ENCODE results near the gene NGB. TPM values are rescaled to one million over a fixed set of nuclear protein-coding genes. Genes with fewer than 3 reads are reported as not detected.
"Not testable (repeated sequence)": the region's sequence is repeated elsewhere in the genome, so short reads cannot be mapped to it uniquely, and the experiment has no call there.

The NGB gene
- total RNA-seq, 1 experiment from 2014 or later: not detected

- TF ChIP-seq CTCF (IDR thresholded peaks at IDR 0.05; ENCODE audit: unreplicated experiment): no peak
- CTCF ChIA-PET: no interaction called here
- Mint-ChIP-seq H3K27me3 (ENCODE audit: unreplicated experiment) (no peaks in the 10 kb centered on the region), H3K27ac (ENCODE audit: unreplicated experiment) (no peak overlapping the region), H3K4me3 (ENCODE audit: low read depth, unreplicated experiment) (no peak overlapping the region), H3K4me1 (ENCODE audit: low read depth, unreplicated experiment) (no peaks in the 10 kb centered on the region), H3K36me3 (ENCODE audit: insufficient read depth, unreplicated experiment) (no peaks in the 10 kb centered on the region), H3K9me3 (ENCODE audit: low read depth, unreplicated experiment) (no peaks in the 10 kb centered on the region)
- no TSS peak for BruUV-seq (replicated peaks)
- intact Hi-C loops (cut with micrococcal nuclease; ENCODE audit: unreplicated experiment): no loop called here
- no peak for DNase-seq
These were observed 13.5 kb upstream of the NGB start for GRCh38 chr14:77284466-77284865.

- no peak for DNase-seq
- intact Hi-C loops (cut with micrococcal nuclease; ENCODE audit: unreplicated experiment): no loop called here
- no peaks in the 10 kb centered on the region for H3K36me3 Mint-ChIP-seq (ENCODE audit: insufficient read depth, unreplicated experiment)
- H3K4me1 Mint-ChIP-seq (ENCODE audit: low read depth, unreplicated experiment): no peaks in the 10 kb centered on the region
- no peaks in the 10 kb centered on the region for H3K9me3 Mint-ChIP-seq (ENCODE audit: low read depth, unreplicated experiment)
- H3K4me3 Mint-ChIP-seq (ENCODE audit: low read depth, unreplicated experiment): no peak overlapping the region
- BruUV-seq (replicated peaks): no TSS peak
- CTCF ChIA-PET: no interaction called here
- H3K27me3 Mint-ChIP-seq (ENCODE audit: unreplicated experiment): no peaks in the 10 kb centered on the region
- no peak for TF ChIP-seq CTCF (IDR thresholded peaks at IDR 0.05; ENCODE audit: unreplicated experiment)
- H3K27ac Mint-ChIP-seq (ENCODE audit: unreplicated experiment): no peak overlapping the region
These were observed 13.1 kb upstream of the NGB start for GRCh38 chr14:77284066-77284465.

GRCh38 chr14:77281852-77282410 lies 10.9 kb upstream of the NGB start:
- intact Hi-C loops (cut with micrococcal nuclease; ENCODE audit: unreplicated experiment): no loop called here
- no peak for DNase-seq
- CTCF ChIA-PET: no interaction called here

GRCh38 chr14:77280921-77281320 lies 9.9 kb upstream of the NGB start:
- CTCF ChIA-PET: interaction anchor here (0.6 kb wide), 1 partner anchor 836 kb away, joined by 5 read pairs; no protein-coding TSS in a partner anchor
- H3K4me3 Mint-ChIP-seq (ENCODE audit: low read depth, unreplicated experiment); H3K27ac Mint-ChIP-seq (ENCODE audit: unreplicated experiment); intact Hi-C loops (cut with micrococcal nuclease; ENCODE audit: unreplicated experiment); BruUV-seq (replicated peaks); H3K4me1 Mint-ChIP-seq (ENCODE audit: low read depth, unreplicated experiment); DNase-seq; H3K27me3 Mint-ChIP-seq (ENCODE audit: unreplicated experiment); H3K36me3 Mint-ChIP-seq (ENCODE audit: insufficient read depth, unreplicated experiment); H3K9me3 Mint-ChIP-seq (ENCODE audit: low read depth, unreplicated experiment): not testable (repeated sequence)

More at GRCh38 chr14:77281852-77282410, 10.9 kb upstream of the NGB start:
- no TSS peak for BruUV-seq (replicated peaks)
- H3K27ac Mint-ChIP-seq (ENCODE audit: unreplicated experiment): no peak overlapping the region
- TF ChIP-seq CTCF (IDR thresholded peaks at IDR 0.05; ENCODE audit: unreplicated experiment): no peak
- no peaks in the 10 kb centered on the region for H3K36me3 Mint-ChIP-seq (ENCODE audit: insufficient read depth, unreplicated experiment)
- H3K4me1 Mint-ChIP-seq (ENCODE audit: low read depth, unreplicated experiment): no peaks in the 10 kb centered on the region
- no peak overlapping the region for H3K4me3 Mint-ChIP-seq (ENCODE audit: low read depth, unreplicated experiment)
- H3K9me3 Mint-ChIP-seq (ENCODE audit: low read depth, unreplicated experiment): no peaks in the 10 kb centered on the region
- H3K27me3 Mint-ChIP-seq (ENCODE audit: unreplicated experiment): no peaks in the 10 kb centered on the region

GRCh38 chr14:77279719-77280118 lies 8.7 kb upstream of the NGB start:
- intact Hi-C loops (cut with micrococcal nuclease; ENCODE audit: unreplicated experiment): no loop called here
- no peak for DNase-seq
- CTCF ChIA-PET: no interaction called here
- no peak overlapping the region for H3K27ac Mint-ChIP-seq (ENCODE audit: unreplicated experiment)
- H3K4me1 Mint-ChIP-seq (ENCODE audit: low read depth, unreplicated experiment): no peaks in the 10 kb centered on the region
- TF ChIP-seq CTCF (IDR thresholded peaks at IDR 0.05; ENCODE audit: unreplicated experiment): no peak
- H3K4me3 Mint-ChIP-seq (ENCODE audit: low read depth, unreplicated experiment): no peak overlapping the region
- H3K27me3 Mint-ChIP-seq (ENCODE audit: unreplicated experiment): no peaks in the 10 kb centered on the region
- H3K36me3 Mint-ChIP-seq (ENCODE audit: insufficient read depth, unreplicated experiment): no peaks in the 10 kb centered on the region
- no TSS peak for BruUV-seq (replicated peaks)
- no peaks in the 10 kb centered on the region for H3K9me3 Mint-ChIP-seq (ENCODE audit: low read depth, unreplicated experiment)

Data from Calu3 (cell line).